Activated CD8-positive, alpha-beta memory T cell treated with anti-CD3 and anti-CD28 coated beads, Interleukin-2, amount 50 U/mL, for 1 hour (primary cell): ENCODE measurements around the gene CLEC4D.
"Not testable (repeated sequence)": the region's sequence is repeated elsewhere in the genome, so short reads cannot be mapped to it uniquely, and the experiment has no call there.

Experiments used
- DNase-seq: peaks from one replicate; pipeline ENCODE4 v3.0.0-alpha.2; 2020; ENCODE audit errors: extremely low read depth

The CLEC4D gene

GRCh38 chr12:8532045-8532444, 18.7 kb downstream of the CLEC4D start:
- DNase-seq = no peak

- DNase-seq = not testable (repeated sequence)
These were observed 24.5 kb downstream of the CLEC4D start for GRCh38 chr12:8537820-8538219.

GRCh38 chr12:8540831-8541230, 27.5 kb downstream of the CLEC4D start, which contains the start of gene CLEC4E:
Gene CLEC4E, minus strand, starts transcription at chr12:8540905. Its CDS starts 108 bp downstream, at chr12:8540797.
- DNase-seq = not testable (repeated sequence)

GRCh38 chr12:8541562-8541961, 28.3 kb downstream of the CLEC4D start:
- DNase-seq = no peak

- peak; percentile 45 for DNase-seq
These were observed 31.0 kb downstream of the CLEC4D start for GRCh38 chr12:8544295-8544694.

- DNase-seq = no peak
These were observed 33.3 kb downstream of the CLEC4D start for GRCh38 chr12:8546591-8546990.

GRCh38 chr12:8547645-8548044, 34.3 kb downstream of the CLEC4D start:
- DNase-seq = no peak

GRCh38 chr12:8548192-8548591, 34.9 kb downstream of the CLEC4D start:
- no peak for DNase-seq

GRCh38 chr12:8549381-8549780, 36.1 kb downstream of the CLEC4D start:
- DNase-seq = no peak

GRCh38 chr12:8553088-8553627, 39.9 kb downstream of the CLEC4D start:
- DNase-seq = no peak

GRCh38 chr12:8554451-8555195, 41.3 kb downstream of the CLEC4D start:
- DNase-seq = no peak

- no peak for DNase-seq
These were observed 43.3 kb downstream of the CLEC4D start for GRCh38 chr12:8556531-8557097.

- DNase-seq = no peak
These were observed 46.4 kb downstream of the CLEC4D start for GRCh38 chr12:8559676-8560075.

- no peak for DNase-seq
These were observed 47.7 kb downstream of the CLEC4D start for GRCh38 chr12:8561011-8561410.

GRCh38 chr12:8562310-8562709, 49.0 kb downstream of the CLEC4D start:
- no peak for DNase-seq

- no peak for DNase-seq
These were observed 50.1 kb downstream of the CLEC4D start for GRCh38 chr12:8563356-8563755.

- no peak for DNase-seq
These were observed 51.4 kb downstream of the CLEC4D start for GRCh38 chr12:8564656-8565055.

- not testable (repeated sequence) for DNase-seq
These were observed 52.7 kb downstream of the CLEC4D start for GRCh38 chr12:8566052-8566451.

- no peak for DNase-seq
These were observed 53.2 kb downstream of the CLEC4D start for GRCh38 chr12:8566525-8566924.
